Right lobe of liver (tissue), 6 donors: Measurements from ENCODE around the gene EXOC4. TPM values are rescaled to one million over a fixed set of nuclear protein-coding genes. Genes with fewer than 3 reads are reported as not detected.

Experiments used
- ATAC-seq, 4 donors: fragments of 200-7000 bp; cut with Tn5 transposase; one replicate each; pipeline ENCODE4 v1.9.1; 2020; ENCODE audit warnings: mild to moderate bottlenecking in 4 of 4, moderate library complexity in 4 of 4
- DNase-seq, 3 donors: peaks; one replicate each; pipeline ENCODE4 v3.0.0-alpha.2; 2020
- H3K27ac ChIP-seq, 3 donors: fragments of 200-600 bp; one replicate each; pipeline ENCODE4 v1.8.0; 2022
- H3K27me3 ChIP-seq, 2 donors: fragments of 200-600 bp; one replicate each; pipeline ENCODE4 v1.8.0; 2022
- H3K36me3 ChIP-seq, 4 donors: fragments of 200-600 bp; sonication (generic) in 1 of 4; one replicate each; pipeline versions ENCODE4 v1.5.1 to v1.8.0; 2017 to 2022; ENCODE audit warnings: control low read depth in 1 of 4
- H3K4me1 ChIP-seq, 4 donors: fragments of 200-600 bp; sonication (generic) in 1 of 4; one replicate each; pipeline versions ENCODE4 v1.5.1 to v1.8.0; 2017 to 2022; ENCODE audit warnings: control low read depth in 1 of 4
- H3K4me3 ChIP-seq, 3 donors: fragments of 200-600 bp; one replicate each; pipeline ENCODE4 v1.8.0; 2022
- H3K9me3 ChIP-seq, 4 donors: fragments of 200-600 bp; sonication (generic) in 1 of 4; one replicate each; pipeline versions ENCODE4 v1.5.1 to v1.8.0; 2017 to 2022; ENCODE audit warnings: control low read depth in 1 of 4
- POLR2A ChIP-seq: fragments of 450-650 bp; IDR thresholded peaks from one replicate; pipeline ENCODE4 v1.6.1; 2017; ENCODE audit warnings: antibody characterized with exemption, mild to moderate bottlenecking
- WGBS: methylation state at CpG from one replicate; pipeline ENCODE4 v1.1.6; 2018; ENCODE audit warnings: low coverage, low lambda C conversion rate; ENCODE audit not compliant: insufficient coverage; ENCODE audit errors: missing lambda C conversion rate; 5-methylcytosine and 5-hydroxymethylcytosine counted together
- intact Hi-C, 2 donors: fragments of 100-400 bp; cut with DNase I; formaldehyde crosslinking; loops; one replicate each; pipeline versions ENCODE4 v1.11.2 to v1.14.1; 2022
- total RNA-seq, 6 experiments: library from RNA; depleted of rRNA in 2 of 6; stranded (reverse); fragments of >200 nt in 2 of 6; fragmentation: NEBNext Ultra II Directional in 3 of 6; extraction: Animal tissue kit (Norgen Biotek cat#: 25700) in 3 of 6; gene quantifications; one replicate each; pipeline versions ENCODE4 v1.1.0 to v1.2.4, GENCODE V29; 2016 to 2023
- TF ChIP-seq, protein P1 (sequence below), 4 donors: fragments of 200-600 bp in 3 of 4; fragments of 450-650 bp in 1 of 4; IDR thresholded peaks; one replicate each; pipeline versions ENCODE4 v1.5.1 to v1.8.0; 2016 to 2022; ENCODE audit warnings: antibody characterized with exemption in 4 of 4, mild to moderate bottlenecking in 2 of 4
- donor health status: DM: no; HTN: yes; CAD: no.
- donor health status: DM: no; HTN: no; CAD: no.
- donor health status: DM: no; HTN: no; CAD: no.
- donor health status: DM: no; HTN: yes; CAD: no.
- donor health status: DM: no; HTN: yes; CAD: no.

EXOC4 gene
- total RNA-seq, 6 experiments from 2014 or later = 23.7 to 33.5 (median 30.0) TPM

- Histone ChIP-seq H3K27me3 (no peaks in the 10 kb centered on the region), H3K36me3 (no peaks in the 10 kb centered on the region), H3K4me1 (no peaks in the 10 kb centered on the region), H3K9me3 (no peaks in the 10 kb centered on the region), H3K27ac (no peak overlapping the region), H3K4me3 (no peak overlapping the region)
- intact Hi-C loops = no loop called here
- no peak for TF ChIP-seq POLR2A
- TF ChIP-seq, protein P1, sequence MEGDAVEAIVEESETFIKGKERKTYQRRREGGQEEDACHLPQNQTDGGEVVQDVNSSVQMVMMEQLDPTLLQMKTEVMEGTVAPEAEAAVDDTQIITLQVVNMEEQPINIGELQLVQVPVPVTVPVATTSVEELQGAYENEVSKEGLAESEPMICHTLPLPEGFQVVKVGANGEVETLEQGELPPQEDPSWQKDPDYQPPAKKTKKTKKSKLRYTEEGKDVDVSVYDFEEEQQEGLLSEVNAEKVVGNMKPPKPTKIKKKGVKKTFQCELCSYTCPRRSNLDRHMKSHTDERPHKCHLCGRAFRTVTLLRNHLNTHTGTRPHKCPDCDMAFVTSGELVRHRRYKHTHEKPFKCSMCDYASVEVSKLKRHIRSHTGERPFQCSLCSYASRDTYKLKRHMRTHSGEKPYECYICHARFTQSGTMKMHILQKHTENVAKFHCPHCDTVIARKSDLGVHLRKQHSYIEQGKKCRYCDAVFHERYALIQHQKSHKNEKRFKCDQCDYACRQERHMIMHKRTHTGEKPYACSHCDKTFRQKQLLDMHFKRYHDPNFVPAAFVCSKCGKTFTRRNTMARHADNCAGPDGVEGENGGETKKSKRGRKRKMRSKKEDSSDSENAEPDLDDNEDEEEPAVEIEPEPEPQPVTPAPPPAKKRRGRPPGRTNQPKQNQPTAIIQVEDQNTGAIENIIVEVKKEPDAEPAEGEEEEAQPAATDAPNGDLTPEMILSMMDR (IDR thresholded peaks at IDR 0.05) = no peak
- 88% methylated on average over 7 of the region's 8 CpGs for WGBS
- DNase-seq (no peak), ATAC-seq (no peak)
These were observed 360.4 kb downstream of the EXOC4 start for GRCh38 chr7:133613250-133613790.

GRCh38 chr7:133614251-133614650, 361.4 kb downstream of the EXOC4 start:
- no peaks in the 10 kb centered on the region for H3K27me3 ChIP-seq
- intact Hi-C loops = no loop called here
- no peaks in the 10 kb centered on the region for H3K9me3 ChIP-seq
- ATAC-seq (no peak), DNase-seq (no peak)
- no peaks in the 10 kb centered on the region for H3K4me1 ChIP-seq
- no peak overlapping the region for H3K4me3 ChIP-seq
- no peak overlapping the region for H3K27ac ChIP-seq
- H3K36me3 ChIP-seq = no peaks in the 10 kb centered on the region
- 100% methylated on average over 2 of the region's 2 CpGs for WGBS
- TF ChIP-seq, protein P1 (IDR thresholded peaks at IDR 0.05) = no peak
- TF ChIP-seq POLR2A = no peak

DNA sequence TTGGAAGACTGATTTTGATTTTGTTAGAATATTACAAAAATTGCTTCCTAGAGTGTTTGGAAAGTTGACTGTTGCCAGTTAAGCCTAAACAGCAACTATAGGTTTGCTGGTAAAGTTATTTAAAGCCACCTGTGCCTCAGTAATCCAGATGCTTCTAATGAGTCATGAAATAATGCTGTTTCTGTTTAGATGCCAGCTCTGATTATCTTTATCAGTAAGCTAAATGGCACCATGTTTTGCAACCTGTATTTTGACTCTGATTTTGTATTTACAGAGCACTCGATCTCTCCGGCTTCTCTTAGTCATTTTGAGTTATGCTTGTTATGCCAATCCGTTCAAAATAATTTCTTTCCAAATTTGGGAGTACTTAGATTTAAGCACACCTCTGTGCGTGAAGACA, 366.1 kb downstream of the EXOC4 start:
- no peaks in the 10 kb centered on the region for H3K27me3 ChIP-seq
- H3K4me3 ChIP-seq = no peak overlapping the region
- H3K36me3 ChIP-seq = no peaks in the 10 kb centered on the region
- TF ChIP-seq POLR2A = no peak
- TF ChIP-seq, protein P1 (IDR thresholded peaks at IDR 0.05) = no peak
- no peaks in the 10 kb centered on the region for H3K4me1 ChIP-seq
- intact Hi-C loops = no loop called here
- DNase-seq (no peak), ATAC-seq (no peak)
- WGBS = 93% methylated on average over 4 of the region's 4 CpGs
- H3K9me3 ChIP-seq = no peaks in the 10 kb centered on the region
- H3K27ac ChIP-seq = no peak overlapping the region

DNA sequence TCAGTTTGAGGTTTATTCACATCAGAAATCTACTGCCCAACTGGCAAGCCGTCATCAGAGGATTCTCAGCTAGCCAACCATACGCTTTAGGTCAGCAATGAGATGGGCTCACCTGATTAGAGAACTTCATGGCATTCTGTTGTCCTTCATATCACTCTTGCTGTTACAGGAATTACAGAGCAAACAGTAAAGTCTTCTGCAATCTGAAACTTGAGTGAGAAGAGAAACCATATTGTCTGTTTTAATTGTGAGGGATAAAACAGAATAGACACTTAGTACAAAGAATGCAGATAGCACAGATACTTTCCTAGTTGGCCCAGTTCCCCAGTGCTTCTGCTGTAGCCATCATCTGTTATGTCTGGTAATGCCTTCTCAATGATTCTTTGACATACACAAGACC, 366.6 kb downstream of the EXOC4 start:
- no peaks in the 10 kb centered on the region for H3K27me3 ChIP-seq
- intact Hi-C loops = no loop called here
- ATAC-seq = no peak
- WGBS = 53% methylated on average over 2 of the region's 2 CpGs
- TF ChIP-seq POLR2A = no peak
- TF ChIP-seq, protein P1 (IDR thresholded peaks at IDR 0.05) = no peak
- H3K27ac ChIP-seq = no peak overlapping the region
- no peak overlapping the region for H3K4me3 ChIP-seq
- no peaks in the 10 kb centered on the region for H3K4me1 ChIP-seq
- H3K9me3 ChIP-seq = no peaks in the 10 kb centered on the region
- H3K36me3 ChIP-seq = no peaks in the 10 kb centered on the region
- no peak for DNase-seq

GRCh38 chr7:133623721-133624120, 370.8 kb downstream of the EXOC4 start:
- no peak overlapping the region for H3K27ac ChIP-seq
- ATAC-seq (no peak), DNase-seq (no peak)
- no peaks in the 10 kb centered on the region for H3K9me3 ChIP-seq
- no peaks in the 10 kb centered on the region for H3K36me3 ChIP-seq
- 100% methylated on average over 1 of the region's 1 CpG for WGBS
- no peak overlapping the region for H3K4me3 ChIP-seq
- intact Hi-C loops = no loop called here
- H3K4me1 ChIP-seq = no peaks in the 10 kb centered on the region
- TF ChIP-seq POLR2A = no peak
- TF ChIP-seq, protein P1 (IDR thresholded peaks at IDR 0.05) = no peak
- H3K27me3 ChIP-seq = no peaks in the 10 kb centered on the region
